H1 (cell line): ENCODE data around the gene MGST2. TPM values are rescaled to one million over a fixed set of nuclear protein-coding genes. Genes with fewer than 3 reads are reported as not detected.

Source experiments
- CTCF ChIA-PET: fragments of 300-600 bp; sonication (Branson Sonifier 250); formaldehyde crosslinking; loops from one replicate; lab custom pipeline; 2021; ENCODE audit not compliant: partially characterized antibody; lab: Charles Lee
- POLR2A ChIA-PET: fragments of 300-600 bp; sonication (Branson Sonifier 250); formaldehyde crosslinking; loops from one replicate; lab custom pipeline; 2021; ENCODE audit warnings: inconsistent platforms; ENCODE audit not compliant: partially characterized antibody; lab: Charles Lee
- DNase-seq, 2 experiments: peaks; one replicate each; pipeline versions ENCODE4 v3.0.0 to v3.0.0-alpha.2; 2010 to 2022; ENCODE audit warnings: low spot score in 2 of 2, low read depth in 1 of 2, mixed read lengths in 1 of 2
- FAIRE-seq: peaks from 2 replicates; lab custom pipeline; 2011; peaks lifted over from hg19 to GRCh38; lab: Jason Lieb, UNC
- H2AFZ ChIP-seq: 2 replicates; pipeline ENCODE4 v1.8.1; 2012; ENCODE audit warnings: low read length, inconsistent platforms
- H2AK5ac ChIP-seq: 2 replicates; pipeline ENCODE4 v1.6.1; 2013; ENCODE audit warnings: low read depth, low read length
- H2BK120ac ChIP-seq: replicated peaks from 2 replicates; pipeline ENCODE3; 2013; ENCODE audit warnings: low read depth, low read length, inconsistent platforms
- H2BK12ac ChIP-seq: 2 replicates; pipeline ENCODE4 v1.6.1; 2013; ENCODE audit warnings: low read depth, low read length
- H2BK15ac ChIP-seq: 2 replicates; pipeline ENCODE4 v1.6.1; 2013; ENCODE audit warnings: low read length
- H2BK20ac ChIP-seq: 2 replicates; pipeline ENCODE4 v1.6.1; 2013; ENCODE audit warnings: low read length
- H2BK5ac ChIP-seq: 2 replicates; pipeline ENCODE4 v1.6.1; 2013; ENCODE audit warnings: low read depth, low read length
- H3K14ac ChIP-seq: 2 replicates; pipeline ENCODE4 v1.6.1; 2013; ENCODE audit warnings: inconsistent platforms; ENCODE audit not compliant: insufficient read length
- H3K18ac ChIP-seq: 2 replicates; pipeline ENCODE4 v1.6.1; 2013; ENCODE audit warnings: low read length; ENCODE audit errors: extremely low read depth
- H3K23ac ChIP-seq: 2 replicates; pipeline ENCODE4 v1.6.1; 2013; ENCODE audit warnings: inconsistent platforms; ENCODE audit not compliant: insufficient read length
- H3K23me2 ChIP-seq: 2 replicates; pipeline ENCODE4 v1.6.1; 2013; ENCODE audit warnings: low read depth, low read length
- H3K27ac ChIP-seq: 2 replicates; pipeline ENCODE4 v1.6.1; 2011; ENCODE audit warnings: low read depth, low read length, inconsistent platforms
- H3K27me3 ChIP-seq, 4 experiments: replicated peaks in 1 of 4; 1 replicate in 1 of 4; 2 replicates in 3 of 4; pipeline versions ENCODE4 v1.6.1 to v1.8.1; 2011 to 2013; ENCODE audit warnings: low read length in 3 of 4, mild to moderate bottlenecking in 3 of 4, inconsistent platforms in 2 of 4, mixed read lengths in 2 of 4, moderate library complexity in 1 of 4; ENCODE audit not compliant: control insufficient read depth in 3 of 4, insufficient read depth in 3 of 4; ENCODE audit errors: extremely low read depth in 1 of 4
- H3K36me3 ChIP-seq, 4 experiments: 2 replicates each; pipeline versions ENCODE4 v1.6.1 to v1.8.1; 2011 to 2013; ENCODE audit warnings: mild to moderate bottlenecking in 4 of 4, low read length in 3 of 4, moderate library complexity in 2 of 4, control low read depth in 1 of 4, inconsistent platforms in 1 of 4; ENCODE audit not compliant: insufficient read depth in 4 of 4, control insufficient read depth in 2 of 4
- H3K4ac ChIP-seq: replicated peaks from 2 replicates; pipeline ENCODE3; 2013; ENCODE audit warnings: low read length, low read depth, mixed read lengths, inconsistent platforms; ENCODE audit not compliant: insufficient read length
- H3K4me1 ChIP-seq, 4 experiments: replicated peaks in 1 of 4; 1 replicate in 1 of 4; 2 replicates in 3 of 4; pipeline versions ENCODE4 v1.6.1 to v1.8.1; 2011 to 2013; ENCODE audit warnings: low read length in 3 of 4, inconsistent platforms in 2 of 4, mixed read lengths in 1 of 4; ENCODE audit not compliant: insufficient read depth in 4 of 4, control insufficient read depth in 3 of 4
- H3K4me2 ChIP-seq, 2 experiments: 2 replicates each; pipeline versions ENCODE4 v1.6.1 to v1.8.1; 2011 to 2013; ENCODE audit warnings: low read depth in 2 of 2, low read length in 2 of 2, control low read depth in 1 of 2, inconsistent platforms in 1 of 2, mild to moderate bottlenecking in 1 of 2; ENCODE audit not compliant: insufficient read depth in 1 of 2
- H3K4me3 ChIP-seq, 4 experiments: fragments of 200-600, 300-600 bp in 1 of 4; sonication (generic), shearing (Covaris generic), sonication (Bioruptor Twin) in 1 of 4; 2 replicates each; pipeline versions ENCODE4 v1.5.1 to v1.8.1; 2011 to 2016; ENCODE audit warnings: low read length in 4 of 4, low read depth in 3 of 4, control low read depth in 2 of 4, inconsistent platforms in 2 of 4, mild to moderate bottlenecking in 2 of 4, mixed read lengths in 1 of 4, moderate library complexity in 1 of 4; ENCODE audit not compliant: insufficient read depth in 2 of 4; ENCODE audit errors: extremely low read depth in 1 of 4
- H3K56ac ChIP-seq: replicated peaks from 2 replicates; pipeline ENCODE3; 2013; ENCODE audit warnings: low read depth, mild to moderate bottlenecking, mixed read lengths, low read length, inconsistent platforms; ENCODE audit not compliant: insufficient read length
- H3K79me1 ChIP-seq: 2 replicates; pipeline ENCODE4 v1.6.1; 2013; ENCODE audit warnings: low read depth, low read length, control low read depth
- H3K79me2 ChIP-seq, 2 experiments: 2 replicates each; pipeline versions ENCODE4 v1.6.1 to v1.8.1; 2012 to 2013; ENCODE audit warnings: low read length in 2 of 2, mild to moderate bottlenecking in 2 of 2, inconsistent platforms in 1 of 2; ENCODE audit not compliant: insufficient read depth in 2 of 2, control insufficient read depth in 1 of 2
- H3K9ac ChIP-seq, 4 experiments: replicated peaks in 1 of 4; 1 replicate in 1 of 4; 2 replicates in 3 of 4; pipeline versions ENCODE4 v1.6.1 to v1.8.1; 2011 to 2013; ENCODE audit warnings: low read depth in 3 of 4, low read length in 3 of 4, control low read depth in 2 of 4, mild to moderate bottlenecking in 2 of 4, moderate library complexity in 2 of 4, inconsistent platforms in 1 of 4; ENCODE audit errors: extremely low read depth in 1 of 4
- H3K9me3 ChIP-seq, 2 experiments: 2 replicates each; pipeline versions ENCODE4 v1.6.1 to v1.8.1; 2012 to 2013; ENCODE audit warnings: mild to moderate bottlenecking in 2 of 2, moderate library complexity in 2 of 2, control low read depth in 1 of 2, inconsistent platforms in 1 of 2, low read depth in 1 of 2, low read length in 1 of 2, mixed read lengths in 1 of 2; ENCODE audit not compliant: insufficient read depth in 2 of 2
- H4K20me1 ChIP-seq, 2 experiments: replicated peaks in 1 of 2; 2 replicates each; pipeline versions ENCODE3 to v1.8.1; 2011 to 2013; ENCODE audit warnings: inconsistent platforms in 2 of 2, low read length in 2 of 2, mild to moderate bottlenecking in 1 of 2; ENCODE audit not compliant: insufficient read depth in 2 of 2, control insufficient read depth in 1 of 2
- H4K5ac ChIP-seq: 2 replicates; pipeline ENCODE4 v1.6.1; 2013; ENCODE audit warnings: low read length, low read depth, mixed read lengths, inconsistent platforms; ENCODE audit not compliant: insufficient read length
- H4K8ac ChIP-seq: 2 replicates; pipeline ENCODE4 v1.8.0; 2013; ENCODE audit warnings: mild to moderate bottlenecking, moderate library complexity, low read length, inconsistent platforms; ENCODE audit not compliant: insufficient read depth; ENCODE audit errors: extremely low read depth
- H4K91ac ChIP-seq: replicated peaks from 2 replicates; pipeline ENCODE3; 2013; ENCODE audit warnings: low read length, mixed read lengths, inconsistent platforms; ENCODE audit not compliant: insufficient read length
- ASH2L ChIP-seq: fragments of 200-600, 300-600 bp; sonication (generic); IDR thresholded peaks from one replicate; pipeline ENCODE4 v1.7.1; 2017; ENCODE audit warnings: low read length
- CEBPB ChIP-seq: IDR thresholded peaks from 2 replicates; pipeline ENCODE4 v1.6.1; 2012; ENCODE audit warnings: low read depth, low read length
- CHD2 ChIP-seq: IDR thresholded peaks from 2 replicates; pipeline ENCODE4 v1.6.1; 2012; ENCODE audit warnings: low read length, improper control_type of control experiment
- CREB1 ChIP-seq: IDR thresholded peaks from 2 replicates; pipeline ENCODE4 v1.6.1; 2012; ENCODE audit warnings: inconsistent platforms
- EZH2 ChIP-seq: fragments of 200-600 bp; sonication (generic); IDR thresholded peaks from 2 replicates; pipeline ENCODE4 v1.7.1; 2012; ENCODE audit warnings: low read depth, mild to moderate bottlenecking, moderate library complexity, low read length, inconsistent platforms; ENCODE audit not compliant: severe bottlenecking
- KDM1A ChIP-seq: fragments of 200-600, 300-600 bp; sonication (generic); IDR thresholded peaks from 2 replicates; pipeline ENCODE4 v1.7.1; 2016; ENCODE audit warnings: mild to moderate bottlenecking, low read length, borderline replicate concordance
- POLR2AphosphoS5 ChIP-seq: IDR thresholded peaks from 2 replicates; pipeline ENCODE4 v1.6.1; 2011; ENCODE audit warnings: low read depth, low read length
- SAP30 ChIP-seq: fragments of 300-600 bp; sonication (generic); IDR thresholded peaks from 2 replicates; pipeline ENCODE4 v1.7.1; 2012; ENCODE audit warnings: low read length, moderate library complexity, mild to moderate bottlenecking, inconsistent platforms; ENCODE audit not compliant: insufficient read depth, insufficient replicate concordance
- SUZ12 ChIP-seq: fragments of 200-600 bp; sonication (generic); IDR thresholded peaks from 2 replicates; pipeline ENCODE4 v1.6.1; 2012; ENCODE audit warnings: mild to moderate bottlenecking, inconsistent platforms, low read length, moderate library complexity, mixed read lengths
- TAF7 ChIP-seq: optimal IDR thresholded peaks from 2 replicates; pipeline ENCODE3; 2011; ENCODE audit warnings: low read depth, mild to moderate bottlenecking, inconsistent platforms, low read length, moderate library complexity, borderline replicate concordance
- TBP ChIP-seq: IDR thresholded peaks from 2 replicates; pipeline ENCODE4 v1.6.1; 2011; ENCODE audit warnings: low read depth, low read length, improper control_type of control experiment
- YY1 ChIP-seq: IDR thresholded peaks from 2 replicates; pipeline ENCODE4 v1.6.1; 2011; ENCODE audit warnings: low read depth, mild to moderate bottlenecking, low read length
- WGBS, 2 experiments: shearing (Covaris generic) in 1 of 2; methylation state at CpG; one replicate each; pipeline versions ENCODE4 v1.1.6 to v1.1.7; 2013 to 2015; ENCODE audit warnings: low lambda C conversion rate in 2 of 2, mixed read lengths in 2 of 2, inconsistent platforms in 1 of 2, low coverage in 1 of 2, missing lambda C conversion rate in 1 of 2; ENCODE audit not compliant: insufficient replicate concordance in 2 of 2, insufficient coverage in 1 of 2, insufficient read length in 1 of 2; ENCODE audit errors: extremely low coverage in 1 of 2, missing lambda C conversion rate in 1 of 2; 5-methylcytosine and 5-hydroxymethylcytosine counted together
- polyA plus RNA-seq, 7 experiments: library from polyadenylated mRNA; depleted of rRNA in 3 of 7; stranded (reverse) in 5 of 7; unstranded in 2 of 7; fragments of >200 nt in 5 of 7; fragments of 200-250 nt in 2 of 7; gene quantifications; 1 replicate in 5 of 7; 2 replicates in 1 of 7; 4 replicates in 1 of 7; pipeline versions ENCODE4 v1.2.1 to v1.2.3, GENCODE V29; 2011 to 2013; ENCODE audit warnings: missing spikeins in 2 of 7, mixed read lengths in 2 of 7
- total RNA-seq: library from RNA; stranded (reverse); fragmentation: NEBNext Ultra II Directional; extraction: Animal tissue kit (Norgen Biotek cat#: 25700); gene quantifications from 2 replicates; pipeline ENCODE4 v1.2.1, GENCODE V29; 2021
- TF ChIP-seq, protein P1 (sequence below): IDR thresholded peaks from 2 replicates; pipeline ENCODE4 v1.6.1; 2012; ENCODE audit warnings: low read length, inconsistent platforms

Gene MGST2
- total and polyA plus RNA-seq, 2 of the 8 experiments (the other 6 are each of a cell fraction or from before 2014, with no cell fraction given): 8.0 to 13.6 TPM

- Histone ChIP-seq H3K9ac (no peak overlapping the region), H3K14ac (no peak overlapping the region), H3K27me3 (no peaks in the 10 kb centered on the region; a peak in 1 of 7 replicates), H4K20me1 (no peaks in the 10 kb centered on the region), H2AFZ (no peak overlapping the region), H3K4me3 (no peak overlapping the region), H4K91ac (no peak overlapping the region), H3K79me2 (no peaks in the 10 kb centered on the region), H2BK120ac (no peak overlapping the region), H3K4me1 (peaks cover 0 to 9% (median 2%) of the 10 kb centered on the region in 4 experiments; a peak in 3 of 7 replicates), H3K4ac (no peak overlapping the region), H2BK12ac (no peak overlapping the region), H3K79me1 (no peaks in the 10 kb centered on the region), H2BK5ac (no peak overlapping the region), H3K56ac (no peak overlapping the region), H3K18ac (no peak overlapping the region), H2BK20ac (0 out of 2 replicates have a peak overlapping the region, but pooled peaks have one; percentile 15), H2BK15ac (0 out of 2 replicates have a peak overlapping the region, but pooled peaks have one; percentile 47), H3K9me3 (no peaks in the 10 kb centered on the region), H3K27ac (no peak overlapping the region), H3K23me2 (peaks cover 2% of the 10 kb centered on the region; the same call in 1 of the 2 replicates), H3K4me2 (no peak overlapping the region), H3K36me3 (no peaks in the 10 kb centered on the region), H4K5ac (no peak overlapping the region), H4K8ac (no peak overlapping the region), H3K23ac (no peak overlapping the region), H2AK5ac (no peak overlapping the region)
- FAIRE-seq (no peak), DNase-seq (no peak)
- ChIA-PET POLR2A (interaction anchor here (0.8 kb wide), 1 partner anchor 114 kb away, joined by 3 read pairs; no protein-coding TSS in a partner anchor), CTCF (interaction anchor here (0.7 to 21.5 kb wide), 5 partner anchors 14 to 657 kb away, joined by 3 to 239 read pairs (median 4); no protein-coding TSS in a partner anchor)
- 86% methylated on average over 6 of the region's 6 CpGs; no CpG with 5 or more reads in 1 of the 2 experiments for WGBS, 2 experiments
- TF ChIP-seq SAP30 (no peak), ASH2L (no peak), YY1 (no peak), CEBPB (no peak), TAF7 (no peak), CREB1 (no peak), SUZ12 (no peak), KDM1A (no peak), EZH2 (no peak), CHD2 (no peak), POLR2AphosphoS5 (no peak), TBP (no peak)
- TF ChIP-seq, protein P1, sequence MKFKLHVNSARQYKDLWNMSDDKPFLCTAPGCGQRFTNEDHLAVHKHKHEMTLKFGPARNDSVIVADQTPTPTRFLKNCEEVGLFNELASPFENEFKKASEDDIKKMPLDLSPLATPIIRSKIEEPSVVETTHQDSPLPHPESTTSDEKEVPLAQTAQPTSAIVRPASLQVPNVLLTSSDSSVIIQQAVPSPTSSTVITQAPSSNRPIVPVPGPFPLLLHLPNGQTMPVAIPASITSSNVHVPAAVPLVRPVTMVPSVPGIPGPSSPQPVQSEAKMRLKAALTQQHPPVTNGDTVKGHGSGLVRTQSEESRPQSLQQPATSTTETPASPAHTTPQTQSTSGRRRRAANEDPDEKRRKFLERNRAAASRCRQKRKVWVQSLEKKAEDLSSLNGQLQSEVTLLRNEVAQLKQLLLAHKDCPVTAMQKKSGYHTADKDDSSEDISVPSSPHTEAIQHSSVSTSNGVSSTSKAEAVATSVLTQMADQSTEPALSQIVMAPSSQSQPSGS: no peak
These were observed 3.7 kb downstream of the MGST2 start for GRCh38 chr4:139669335-139669734.
